Upper lobe of left lung (tissue), 4 donors: Measurements from ENCODE around the gene GBF1.

Source experiments
- EP300 ChIP-seq, 4 donors: sonication (generic); formaldehyde crosslinking; IDR thresholded peaks; one replicate each; pipeline ENCODE4 v1.5.1; 2017; ENCODE audit warnings: antibody characterized with exemption in 4 of 4, control low read depth in 2 of 4
- POLR2A ChIP-seq, 4 donors: fragments of 450-650 bp; IDR thresholded peaks; one replicate each; pipeline ENCODE4 v1.5.1; 2016 to 2017; ENCODE audit warnings: antibody characterized with exemption in 4 of 4, mild to moderate bottlenecking in 2 of 4
- POLR2AphosphoS5 ChIP-seq, 2 donors: sonication (generic); formaldehyde crosslinking; IDR thresholded peaks; one replicate each; pipeline ENCODE4 v1.5.1; 2017; ENCODE audit warnings: antibody characterized with exemption in 2 of 2
- TF ChIP-seq, protein P1 (sequence below), 6 experiments: fragments of 450-650 bp in 4 of 6; fragments of 200-600 bp in 2 of 6; sonication (generic) in 2 of 6; IDR thresholded peaks; one replicate each; pipeline ENCODE4 v1.5.1; 2016 to 2019; ENCODE audit warnings: antibody characterized with exemption in 6 of 6

DNA sequence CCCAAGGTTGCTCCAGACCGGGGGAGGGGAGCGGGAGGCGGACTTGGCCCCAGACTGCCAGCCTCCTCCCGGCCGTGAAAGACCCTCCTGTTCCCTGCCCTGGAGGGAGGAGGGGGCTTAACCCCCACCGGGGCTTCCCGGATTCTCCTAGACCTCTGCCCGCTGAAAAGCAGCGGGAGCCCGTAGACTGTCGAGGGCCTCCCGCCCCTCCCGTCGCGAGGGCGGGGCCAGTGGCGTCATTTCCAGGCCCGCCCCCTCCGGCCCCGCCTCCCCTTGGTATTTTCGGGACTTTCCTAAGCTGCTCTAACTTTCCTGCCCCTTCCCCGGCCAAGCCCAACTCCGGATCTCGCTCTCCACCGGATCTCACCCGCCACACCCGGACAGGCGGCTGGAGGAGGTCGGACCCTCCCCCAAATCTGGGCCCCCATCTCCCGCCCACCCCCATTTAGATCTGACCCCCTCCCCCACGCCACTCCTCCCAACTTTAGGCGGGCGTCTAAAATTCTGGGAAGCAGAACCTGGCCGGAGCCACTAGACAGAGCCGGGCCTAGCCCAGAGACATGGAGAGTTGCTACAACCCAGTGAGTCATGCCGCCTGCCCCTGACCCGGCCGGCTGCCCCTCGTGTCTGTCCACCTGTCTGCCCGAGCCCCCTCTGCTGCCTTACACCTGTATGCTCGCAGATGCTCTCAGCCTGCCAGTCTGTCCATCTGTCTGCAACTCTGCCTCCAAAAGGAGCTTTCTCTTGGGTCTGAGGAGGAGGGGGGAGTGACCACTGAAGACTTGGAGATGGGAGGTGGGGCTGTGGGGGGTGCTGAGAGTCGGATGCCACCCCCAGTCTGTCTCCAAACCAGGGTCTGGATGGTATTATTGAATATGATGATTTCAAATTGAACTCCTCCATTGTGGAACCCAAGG, 150.3 kb downstream of the GBF1 start, which contains the start of gene NFKB2:
- TF ChIP-seq, protein P1, sequence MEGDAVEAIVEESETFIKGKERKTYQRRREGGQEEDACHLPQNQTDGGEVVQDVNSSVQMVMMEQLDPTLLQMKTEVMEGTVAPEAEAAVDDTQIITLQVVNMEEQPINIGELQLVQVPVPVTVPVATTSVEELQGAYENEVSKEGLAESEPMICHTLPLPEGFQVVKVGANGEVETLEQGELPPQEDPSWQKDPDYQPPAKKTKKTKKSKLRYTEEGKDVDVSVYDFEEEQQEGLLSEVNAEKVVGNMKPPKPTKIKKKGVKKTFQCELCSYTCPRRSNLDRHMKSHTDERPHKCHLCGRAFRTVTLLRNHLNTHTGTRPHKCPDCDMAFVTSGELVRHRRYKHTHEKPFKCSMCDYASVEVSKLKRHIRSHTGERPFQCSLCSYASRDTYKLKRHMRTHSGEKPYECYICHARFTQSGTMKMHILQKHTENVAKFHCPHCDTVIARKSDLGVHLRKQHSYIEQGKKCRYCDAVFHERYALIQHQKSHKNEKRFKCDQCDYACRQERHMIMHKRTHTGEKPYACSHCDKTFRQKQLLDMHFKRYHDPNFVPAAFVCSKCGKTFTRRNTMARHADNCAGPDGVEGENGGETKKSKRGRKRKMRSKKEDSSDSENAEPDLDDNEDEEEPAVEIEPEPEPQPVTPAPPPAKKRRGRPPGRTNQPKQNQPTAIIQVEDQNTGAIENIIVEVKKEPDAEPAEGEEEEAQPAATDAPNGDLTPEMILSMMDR (IDR thresholded peaks at IDR 0.05), result peak in 1 of 6 experiments; percentile 16
- TF ChIP-seq POLR2A (IDR thresholded peaks at IDR 0.05) (peak in 3 of 4 donors; percentile 77 to 81 (median 77)), EP300 (IDR thresholded peaks at IDR 0.05) (peak in 2 of 4 donors; percentile 48 to 77), POLR2AphosphoS5 (IDR thresholded peaks at IDR 0.05) (peak; percentile 89 to 93)
